Karpas-422 (cell line): ENCODE results near the gene ZMIZ1. TPM values are rescaled to one million over a fixed set of nuclear protein-coding genes. Genes with fewer than 3 reads are reported as not detected.

Experiments used
- DNase-seq: peaks from one replicate; pipeline ENCODE4 v3.0.0-alpha.2; 2015
- H2AFZ ChIP-seq: fragments of 200-600 bp; sonication (generic); 2 replicates; pipeline ENCODE4 v1.6.1; 2014; ENCODE audit warnings: antibody characterized with exemption, low read length, mixed read lengths
- H3K27ac ChIP-seq: fragments of 200-600 bp; sonication (generic); 2 replicates; pipeline ENCODE4 v1.5.1; 2014; ENCODE audit warnings: mild to moderate bottlenecking, low read length, moderate library complexity
- H3K27me3 ChIP-seq: fragments of 200-600 bp; sonication (generic); 2 replicates; pipeline ENCODE4 v1.6.1; 2014; ENCODE audit warnings: low read length, mixed read lengths
- H3K36me3 ChIP-seq: fragments of 200-600 bp; sonication (generic); 2 replicates; pipeline ENCODE4 v1.6.1; 2014; ENCODE audit warnings: low read length, mixed read lengths; ENCODE audit not compliant: insufficient read depth
- H3K4me1 ChIP-seq: fragments of 200-600 bp; sonication (generic); 2 replicates; pipeline ENCODE4 v1.6.1; 2014; ENCODE audit warnings: mild to moderate bottlenecking, low read length, mixed read lengths
- H3K4me2 ChIP-seq: fragments of 200-600 bp; sonication (generic); 2 replicates; pipeline ENCODE4 v1.6.1; 2014; ENCODE audit warnings: low read length, low read depth, mild to moderate bottlenecking; ENCODE audit not compliant: poor library complexity, severe bottlenecking
- H3K4me3 ChIP-seq: fragments of 200-600 bp; sonication (generic); 2 replicates; pipeline ENCODE4 v1.5.1; 2014; ENCODE audit warnings: mild to moderate bottlenecking, antibody characterized with exemption, low read length, mixed read lengths
- H3K79me2 ChIP-seq: fragments of 200-600 bp; sonication (generic); 2 replicates; pipeline ENCODE4 v1.6.1; 2014; ENCODE audit warnings: mild to moderate bottlenecking, low read length, mixed read lengths
- H3K9ac ChIP-seq: fragments of 200-600 bp; sonication (generic); 2 replicates; pipeline ENCODE4 v1.6.0; 2014; ENCODE audit warnings: low read length
- H3K9me2 ChIP-seq: fragments of 200-600 bp; sonication (generic), shearing (Covaris generic); replicated peaks from 2 replicates; pipeline ENCODE4 v1.6.0; 2014; ENCODE audit warnings: mild to moderate bottlenecking, low read length, moderate library complexity; ENCODE audit not compliant: insufficient read depth
- H3K9me3 ChIP-seq: fragments of 300-700, 200-600 bp; sonication (generic); 2 replicates; pipeline ENCODE4 v1.6.1; 2014; ENCODE audit warnings: low read length, mixed read lengths
- H4K20me1 ChIP-seq: fragments of 200-600 bp; sonication (generic); 2 replicates; pipeline ENCODE4 v1.6.1; 2014; ENCODE audit warnings: mild to moderate bottlenecking, antibody characterized with exemption, low read length, low read depth; ENCODE audit not compliant: insufficient read depth
- total RNA-seq: library from RNA; depleted of rRNA; stranded (reverse); fragments of >200 nt; shearing (Covaris generic); gene quantifications from 2 replicates; pipeline ENCODE4 v1.2.3, GENCODE V29; 2014; ENCODE audit warnings: low replicate concordance

ZMIZ1 gene
- total RNA-seq, 1 experiment from 2014 or later = 73.1 TPM

DNA sequence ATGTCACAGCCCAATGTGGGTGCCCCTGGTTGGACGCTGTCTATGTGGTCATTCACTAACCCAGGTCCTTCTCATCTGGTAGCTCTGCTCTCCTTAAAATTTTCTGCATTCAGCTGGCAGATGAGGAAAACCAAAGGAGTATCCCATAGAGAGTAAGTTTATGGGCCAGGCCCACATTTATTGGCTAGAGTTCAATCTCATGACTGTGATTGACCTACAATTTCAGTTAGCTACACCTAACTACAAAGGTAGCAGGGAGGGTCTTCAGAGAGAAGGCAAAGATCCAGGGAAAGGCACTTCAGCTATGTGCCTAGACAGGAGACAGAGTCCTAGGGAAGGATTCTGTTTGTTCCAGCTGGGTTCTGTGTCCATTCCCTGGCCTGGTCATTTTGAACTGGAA is 254.8 kb downstream of the ZMIZ1 start:
- Histone ChIP-seq H3K4me2 (no peak overlapping the region), H3K9me3 (no peaks in the 10 kb centered on the region), H3K27ac (no peak overlapping the region), H3K36me3 (no peaks in the 10 kb centered on the region), H4K20me1 (0 out of 2 replicates have a peak, but pooled peaks cover 2% of the 10 kb centered on the region), H3K9me2 (no peaks in the 10 kb centered on the region), H3K9ac (no peak overlapping the region), H3K27me3 (no peaks in the 10 kb centered on the region), H3K4me1 (peaks cover 30% of the 10 kb centered on the region), H3K79me2 (no peaks in the 10 kb centered on the region), H3K4me3 (no peak overlapping the region), H2AFZ (no peak overlapping the region)
- DNase-seq = no peak

DNA sequence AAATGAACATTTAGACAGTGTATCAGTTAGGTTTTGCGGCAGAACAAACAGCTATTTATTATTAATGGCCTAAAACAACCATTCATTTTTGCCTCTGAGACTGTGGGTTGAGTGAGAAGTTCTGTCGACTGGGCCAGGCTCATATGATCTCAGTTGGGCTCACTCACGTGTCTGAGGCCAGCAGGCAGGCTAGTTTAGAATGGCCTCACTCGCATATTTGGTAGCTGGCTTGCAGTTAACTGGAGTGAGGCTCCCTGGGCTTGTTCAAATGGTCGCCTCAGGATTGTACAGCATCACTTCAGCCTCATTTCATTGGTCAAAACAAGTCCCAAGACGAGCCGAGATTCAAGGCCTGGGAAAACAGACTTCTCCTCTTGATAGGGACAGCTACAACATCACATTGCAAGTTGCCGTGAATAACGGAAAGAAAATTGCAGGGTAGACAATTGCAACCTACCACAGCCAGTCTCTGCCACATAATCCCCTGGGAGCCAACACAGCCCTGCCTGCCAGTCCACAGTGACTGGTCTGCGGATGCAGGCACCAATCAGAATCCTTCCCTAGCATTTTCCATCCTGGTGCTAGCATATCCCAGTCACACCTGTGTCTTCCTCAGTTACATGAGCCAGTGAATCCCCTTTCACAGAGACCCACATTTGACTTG is 255.4 kb downstream of the ZMIZ1 start:
- Histone ChIP-seq H3K4me3 (no peak overlapping the region), H3K4me1 (peaks cover 28% of the 10 kb centered on the region), H3K9me2 (no peaks in the 10 kb centered on the region), H3K4me2 (no peak overlapping the region), H3K9ac (no peak overlapping the region), H3K27me3 (no peaks in the 10 kb centered on the region), H2AFZ (no peak overlapping the region), H3K79me2 (no peaks in the 10 kb centered on the region), H4K20me1 (no peaks in the 10 kb centered on the region), H3K9me3 (no peaks in the 10 kb centered on the region), H3K36me3 (no peaks in the 10 kb centered on the region), H3K27ac (no peak overlapping the region)
- no peak for DNase-seq

DNA sequence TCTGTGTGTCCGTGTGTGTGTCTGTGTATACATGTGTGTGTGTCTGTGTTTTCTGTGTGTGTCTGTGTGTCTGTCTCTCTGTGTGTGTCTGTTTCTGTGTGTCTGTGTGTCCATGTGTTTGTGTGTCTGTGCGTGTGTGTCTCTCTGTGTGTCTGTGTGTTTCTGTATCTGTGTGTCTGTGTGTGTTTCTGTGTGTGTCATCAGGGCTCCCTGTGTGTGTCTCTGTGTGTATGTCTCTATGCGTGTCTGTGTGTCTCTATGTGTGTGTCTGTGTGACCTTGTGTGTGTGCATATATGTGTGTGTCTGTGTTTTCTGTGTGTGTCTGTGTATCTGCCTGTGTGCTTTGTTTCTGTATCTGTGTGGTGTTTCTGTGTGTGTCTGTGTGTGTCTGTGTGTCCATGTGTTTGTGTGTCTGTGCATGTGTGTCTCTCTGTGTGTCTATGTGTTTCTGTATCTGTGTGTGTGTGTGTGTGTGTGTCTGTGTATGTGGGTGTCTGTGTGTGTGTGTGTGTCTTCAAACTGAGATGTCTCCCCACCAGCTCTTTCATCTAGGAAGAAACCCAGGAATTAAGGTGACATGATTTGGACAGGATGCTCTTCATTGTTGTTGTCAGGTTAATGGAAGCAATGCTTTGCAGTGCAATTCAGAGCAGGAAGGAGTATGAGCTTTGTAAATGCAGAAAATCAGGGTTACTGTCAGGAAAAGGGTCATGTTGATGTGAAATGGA is 257.8 kb downstream of the ZMIZ1 start:
- H3K4me1 ChIP-seq = peaks cover 28% of the 10 kb centered on the region
- no peaks in the 10 kb centered on the region for H3K9me3 ChIP-seq
- H3K27me3 ChIP-seq = no peaks in the 10 kb centered on the region
- no peaks in the 10 kb centered on the region for H3K79me2 ChIP-seq
- no peak overlapping the region for H3K27ac ChIP-seq
- no peaks in the 10 kb centered on the region for H3K9me2 ChIP-seq
- no peaks in the 10 kb centered on the region for H4K20me1 ChIP-seq
- no peak overlapping the region for H3K9ac ChIP-seq
- no peak overlapping the region for H3K4me3 ChIP-seq
- H2AFZ ChIP-seq = no peak overlapping the region
- DNase-seq = no peak
- no peaks in the 10 kb centered on the region for H3K36me3 ChIP-seq
- H3K4me2 ChIP-seq = no peak overlapping the region

DNA sequence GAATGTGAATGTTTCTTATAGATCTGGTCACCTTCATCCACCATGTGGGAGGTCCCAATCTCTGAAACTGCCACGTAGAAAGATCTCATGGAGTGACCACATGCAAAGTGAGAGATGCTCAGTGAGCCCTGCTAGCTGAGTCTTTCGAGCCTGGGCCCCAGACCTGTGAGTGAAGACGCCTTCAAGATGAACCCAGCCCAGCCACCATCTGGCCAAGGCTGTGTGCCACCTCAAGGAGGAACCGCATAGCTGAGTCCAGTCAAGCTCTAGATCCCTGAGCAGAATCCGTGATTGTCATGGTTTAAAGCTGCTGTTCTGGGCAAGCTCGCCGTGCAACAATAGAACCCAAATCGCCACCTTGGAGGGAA is 258.3 kb downstream of the ZMIZ1 start:
- H3K4me1 ChIP-seq = peaks cover 28% of the 10 kb centered on the region
- no peaks in the 10 kb centered on the region for H3K36me3 ChIP-seq
- H3K27ac ChIP-seq = no peak overlapping the region
- H3K4me3 ChIP-seq = no peak overlapping the region
- H3K27me3 ChIP-seq = no peaks in the 10 kb centered on the region
- H4K20me1 ChIP-seq = no peaks in the 10 kb centered on the region
- no peak overlapping the region for H2AFZ ChIP-seq
- no peak for DNase-seq
- no peaks in the 10 kb centered on the region for H3K79me2 ChIP-seq
- no peak overlapping the region for H3K4me2 ChIP-seq
- H3K9me3 ChIP-seq = no peaks in the 10 kb centered on the region
- H3K9ac ChIP-seq = no peak overlapping the region
- H3K9me2 ChIP-seq = no peaks in the 10 kb centered on the region

DNA sequence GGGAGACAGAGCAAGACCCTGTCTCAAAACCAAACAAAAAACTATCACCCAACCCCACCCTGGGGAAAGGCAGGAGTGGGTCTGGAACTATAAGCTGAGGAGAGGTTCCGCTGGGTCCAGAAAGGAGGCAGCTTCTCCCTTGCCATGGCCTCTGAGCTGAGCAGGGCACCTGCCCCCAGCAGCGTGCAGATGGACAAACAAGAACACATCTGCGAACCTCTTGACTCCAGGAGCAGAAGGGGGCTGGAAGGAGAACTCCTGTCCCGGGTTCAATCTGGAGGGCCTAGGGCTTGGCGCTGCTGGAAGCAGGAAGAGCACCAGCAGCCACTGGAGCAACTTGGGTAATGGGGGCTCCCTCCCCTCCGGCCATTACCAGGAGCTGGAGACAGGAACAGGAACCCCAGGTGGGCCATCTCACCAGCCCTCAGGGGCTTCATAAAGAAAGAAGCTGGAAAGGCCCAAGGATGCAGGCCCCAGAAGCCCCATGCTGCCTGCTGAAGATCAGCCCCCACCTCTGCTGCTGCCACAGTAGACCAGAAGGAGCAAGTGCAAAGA is 259.5 kb downstream of the ZMIZ1 start:
- Histone ChIP-seq H3K9me3 (no peaks in the 10 kb centered on the region), H4K20me1 (no peaks in the 10 kb centered on the region), H3K9ac (no peak overlapping the region), H3K27ac (no peak overlapping the region), H3K4me2 (no peak overlapping the region), H3K4me1 (peaks cover 19% of the 10 kb centered on the region), H3K4me3 (no peak overlapping the region), H3K36me3 (no peaks in the 10 kb centered on the region), H3K9me2 (no peaks in the 10 kb centered on the region), H2AFZ (no peak overlapping the region), H3K79me2 (no peaks in the 10 kb centered on the region), H3K27me3 (no peaks in the 10 kb centered on the region)
- no peak for DNase-seq

DNA sequence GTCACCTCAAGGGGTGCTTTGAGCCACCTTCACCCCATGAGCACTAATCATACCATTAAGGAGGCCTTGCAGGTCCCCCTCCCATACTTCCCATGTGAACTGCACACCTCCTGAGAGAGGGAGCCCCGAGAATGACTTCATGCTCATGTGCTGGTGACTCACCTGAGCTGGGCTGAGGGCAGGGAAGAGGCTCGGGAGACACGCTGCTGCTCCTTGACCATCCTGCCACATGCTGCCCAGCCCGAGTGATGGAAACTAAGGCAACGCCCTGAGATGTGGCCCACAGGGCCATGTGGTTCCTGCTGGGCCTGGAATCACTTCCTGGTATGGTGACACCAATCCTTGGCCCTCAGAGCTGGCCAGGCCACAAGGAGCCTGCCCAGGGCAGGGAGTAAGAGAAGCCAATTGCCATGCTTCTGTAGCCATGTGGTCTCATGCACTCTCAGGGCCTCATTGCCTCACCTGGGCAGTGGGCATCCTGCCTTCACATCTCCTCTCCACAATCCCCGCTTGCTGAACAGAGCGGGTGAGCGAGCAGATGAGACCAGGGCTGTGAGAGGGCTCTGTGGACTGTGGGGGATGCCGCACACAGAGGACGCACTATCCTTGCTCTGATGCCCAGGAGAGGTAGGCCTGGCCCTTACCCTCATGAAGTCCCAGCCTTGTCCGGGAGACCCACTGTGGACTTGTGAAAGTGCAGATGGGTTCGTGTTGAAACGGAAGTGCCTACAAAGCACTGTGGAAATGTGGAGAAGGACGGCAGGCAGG is 260.2 kb downstream of the ZMIZ1 start:
- DNase-seq = no peak
- Histone ChIP-seq H3K9ac (no peak overlapping the region), H3K27me3 (no peaks in the 10 kb centered on the region), H3K9me2 (no peaks in the 10 kb centered on the region; the same call in 1 of the 2 replicates), H3K4me1 (peaks cover 16% of the 10 kb centered on the region), H3K27ac (no peak overlapping the region), H3K36me3 (no peaks in the 10 kb centered on the region), H3K4me3 (no peak overlapping the region), H3K4me2 (no peak overlapping the region), H2AFZ (no peak overlapping the region), H3K79me2 (no peaks in the 10 kb centered on the region), H3K9me3 (no peaks in the 10 kb centered on the region), H4K20me1 (no peaks in the 10 kb centered on the region)

DNA sequence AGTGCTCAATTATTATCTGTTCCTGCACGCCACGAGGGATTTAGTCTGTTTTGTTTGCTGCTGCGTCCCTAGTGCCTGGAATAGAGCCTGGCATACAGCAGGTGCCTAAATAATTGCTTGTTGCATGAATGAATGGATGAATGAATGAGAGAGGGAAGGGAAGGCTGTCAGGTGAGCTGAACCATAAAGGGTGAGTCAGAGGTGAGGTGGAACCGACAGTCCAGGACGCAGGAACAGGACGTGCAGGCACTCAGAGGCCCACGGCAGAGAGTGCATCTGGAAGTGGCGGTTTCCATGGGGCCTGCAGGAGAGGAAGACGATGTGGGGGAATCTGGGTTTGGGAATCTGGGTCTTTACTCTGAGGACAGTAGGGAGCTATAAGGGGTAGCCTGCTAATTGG is 260.8 kb downstream of the ZMIZ1 start:
- H3K4me1 ChIP-seq = peaks cover 10% of the 10 kb centered on the region
- H3K4me3 ChIP-seq = no peak overlapping the region
- DNase-seq = no peak
- no peak overlapping the region for H3K9ac ChIP-seq
- no peak overlapping the region for H3K4me2 ChIP-seq
- H2AFZ ChIP-seq = no peak overlapping the region
- H3K36me3 ChIP-seq = no peaks in the 10 kb centered on the region
- no peaks in the 10 kb centered on the region for H3K9me3 ChIP-seq
- no peaks in the 10 kb centered on the region for H3K27me3 ChIP-seq
- H3K79me2 ChIP-seq = no peaks in the 10 kb centered on the region
- H3K9me2 ChIP-seq = no peaks in the 10 kb centered on the region; the same call in 1 of the 2 replicates
- H4K20me1 ChIP-seq = no peaks in the 10 kb centered on the region
- H3K27ac ChIP-seq = no peak overlapping the region

DNA sequence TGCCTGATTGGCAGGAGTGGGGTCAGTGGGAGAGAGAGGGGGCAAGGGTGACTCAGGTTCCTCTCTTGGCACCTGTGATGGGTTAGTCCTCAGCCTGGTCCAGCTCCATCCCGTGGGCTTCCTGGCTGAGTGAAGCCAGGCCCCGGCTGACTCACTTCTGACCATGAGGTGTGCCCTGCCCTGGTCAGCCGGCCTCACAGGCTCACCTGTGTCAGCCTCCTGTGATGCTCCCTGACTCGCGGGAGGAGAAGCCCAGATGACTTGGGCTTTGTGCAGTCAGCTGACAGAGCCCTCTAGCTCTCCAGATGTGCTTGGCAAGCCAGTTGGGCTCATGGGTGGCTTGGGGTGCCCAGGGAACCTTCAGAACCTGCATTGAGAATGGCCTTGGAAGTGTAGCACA is 262.5 kb downstream of the ZMIZ1 start:
- Histone ChIP-seq H3K36me3 (no peaks in the 10 kb centered on the region), H2AFZ (no peak overlapping the region), H3K9ac (no peak overlapping the region), H3K27me3 (no peaks in the 10 kb centered on the region), H3K4me1 (peaks cover 8% of the 10 kb centered on the region), H3K27ac (no peak overlapping the region), H3K9me3 (no peaks in the 10 kb centered on the region), H4K20me1 (no peaks in the 10 kb centered on the region), H3K4me2 (no peak overlapping the region), H3K4me3 (no peak overlapping the region), H3K79me2 (no peaks in the 10 kb centered on the region), H3K9me2 (no peaks in the 10 kb centered on the region; the same call in 1 of the 2 replicates)
- DNase-seq = no peak
